Liver (tissue), 9 donors: Measurements from ENCODE around the gene XRCC5. TPM values are rescaled to one million over a fixed set of nuclear protein-coding genes. Genes with fewer than 3 reads are reported as not detected.

Experiments
- DNase-seq: peaks from one replicate; pipeline ENCODE4 v3.0.0-alpha.2; 2017; ENCODE audit warnings: low spot score
- H3K27ac ChIP-seq, 2 donors: one replicate each; pipeline ENCODE4 v1.7.0; 2013; ENCODE audit warnings: inconsistent platforms in 2 of 2, low read length in 2 of 2, control low read depth in 1 of 2, low read depth in 1 of 2, mild to moderate bottlenecking in 1 of 2
- H3K27me3 ChIP-seq, 4 donors: one replicate each; pipeline versions ENCODE4 v1.6.1 to v1.7.0; 2013; ENCODE audit warnings: low read length in 3 of 4, inconsistent platforms in 1 of 4, mild to moderate bottlenecking in 1 of 4, moderate library complexity in 1 of 4; ENCODE audit not compliant: control insufficient read depth in 4 of 4, insufficient read depth in 4 of 4
- H3K36me3 ChIP-seq, 4 donors: one replicate each; pipeline versions ENCODE4 v1.6.1 to v1.7.0; 2013; ENCODE audit warnings: low read length in 3 of 4, mild to moderate bottlenecking in 3 of 4, low read depth in 1 of 4, moderate library complexity in 1 of 4; ENCODE audit not compliant: control insufficient read depth in 4 of 4, insufficient read depth in 3 of 4
- H3K4me1 ChIP-seq, 4 donors: one replicate each; pipeline versions ENCODE4 v1.6.1 to v1.7.0; 2013; ENCODE audit warnings: low read length in 3 of 4, mild to moderate bottlenecking in 3 of 4, moderate library complexity in 1 of 4; ENCODE audit not compliant: control insufficient read depth in 4 of 4, insufficient read depth in 4 of 4
- H3K4me3 ChIP-seq, 3 donors: one replicate each; pipeline versions ENCODE4 v1.6.1 to v1.7.0; 2013; ENCODE audit warnings: low read length in 3 of 3, control low read depth in 1 of 3, low read depth in 1 of 3, mild to moderate bottlenecking in 1 of 3
- H3K9ac ChIP-seq, 2 donors: one replicate each; pipeline ENCODE4 v1.7.0; 2013; ENCODE audit warnings: low read length in 2 of 2, mild to moderate bottlenecking in 2 of 2, moderate library complexity in 2 of 2, control low read depth in 1 of 2, low read depth in 1 of 2
- H3K9me3 ChIP-seq, 4 donors: one replicate each; pipeline versions ENCODE4 v1.6.1 to v1.7.0; 2013; ENCODE audit warnings: low read length in 3 of 4; ENCODE audit not compliant: control insufficient read depth in 4 of 4
- CTCF ChIP-seq: fragments of 150-350 bp; IDR thresholded peaks from 2 replicates; pipeline ENCODE4 v1.5.1; 2017; ENCODE audit warnings: improper control_type of control experiment, low read depth, low read length; ENCODE audit not compliant: missing input control
- EGR1 ChIP-seq, 2 donors: IDR thresholded peaks; 2 replicates each; pipeline ENCODE4 v1.6.1; 2016 to 2018; ENCODE audit warnings: antibody characterized with exemption in 2 of 2, low read depth in 2 of 2
- FOXA1 ChIP-seq: IDR thresholded peaks from 2 replicates; pipeline ENCODE4 v1.6.1; 2016; ENCODE audit warnings: antibody characterized with exemption
- GABPA ChIP-seq, 2 donors: IDR thresholded peaks in 1 of 2; conservative IDR thresholded peaks in 1 of 2; 2 replicates each; pipeline ENCODE4 v1.6.1; 2016; ENCODE audit warnings: antibody characterized with exemption in 2 of 2, mild to moderate bottlenecking in 1 of 2, moderate library complexity in 1 of 2
- HNF4A ChIP-seq, 2 donors: conservative IDR thresholded peaks; 2 replicates each; pipeline ENCODE4 v1.6.1; 2016; ENCODE audit warnings: antibody characterized with exemption in 2 of 2, mild to moderate bottlenecking in 2 of 2
- HNF4G ChIP-seq: IDR thresholded peaks from 2 replicates; pipeline ENCODE4 v1.6.1; 2016; ENCODE audit warnings: antibody characterized with exemption
- JUND ChIP-seq, 2 donors: IDR thresholded peaks; 2 replicates each; pipeline ENCODE4 v1.6.1; 2016; ENCODE audit warnings: antibody characterized with exemption in 2 of 2
- MAX ChIP-seq: IDR thresholded peaks from 2 replicates; pipeline ENCODE4 v1.6.1; 2016; ENCODE audit warnings: antibody characterized with exemption
- NR2F2 ChIP-seq: IDR thresholded peaks from 2 replicates; pipeline ENCODE4 v1.6.1; 2016; ENCODE audit warnings: antibody characterized with exemption
- RAD21 ChIP-seq, 2 donors: IDR thresholded peaks; 2 replicates each; pipeline ENCODE4 v1.6.1; 2016; ENCODE audit warnings: antibody characterized with exemption in 2 of 2, mild to moderate bottlenecking in 2 of 2
- RXRA ChIP-seq, 2 donors: IDR thresholded peaks; 2 replicates each; pipeline ENCODE4 v1.6.1; 2017 to 2018; ENCODE audit warnings: antibody characterized with exemption in 2 of 2, mild to moderate bottlenecking in 1 of 2
- SP1 ChIP-seq: IDR thresholded peaks from 2 replicates; pipeline ENCODE4 v1.6.1; 2018; ENCODE audit warnings: antibody characterized with exemption, mild to moderate bottlenecking
- TAF1 ChIP-seq: conservative IDR thresholded peaks from 2 replicates; pipeline ENCODE4 v1.6.1; 2016; ENCODE audit warnings: antibody characterized with exemption, mild to moderate bottlenecking
- YY1 ChIP-seq: IDR thresholded peaks from 2 replicates; pipeline ENCODE4 v1.6.1; 2016; ENCODE audit warnings: antibody characterized with exemption, mild to moderate bottlenecking
- ZBTB33 ChIP-seq: IDR thresholded peaks from 2 replicates; pipeline ENCODE4 v1.6.1; 2016; ENCODE audit warnings: antibody characterized with exemption
- WGBS: extraction: QIAGEN DNeasy Blood & Tissue Kit; methylation state at CpG from one replicate; pipeline ENCODE4 v1.1.7; 2013; 5-methylcytosine and 5-hydroxymethylcytosine counted together
- polyA plus RNA-seq, 2 donors: library from polyadenylated mRNA; stranded (reverse) in 1 of 2; unstranded in 1 of 2; fragments of 200-250 nt in 1 of 2; fragments of >200 nt in 1 of 2; fragmentation: Nextera tagmentation in 1 of 2; extraction: Ambion mirVana in 1 of 2; gene quantifications; one replicate each; pipeline versions ENCODE4 v1.2.1 to v1.2.3, GENCODE V29; 2013 to 2015
- total RNA-seq, 2 donors: library from RNA; depleted of rRNA; stranded (reverse); fragments of >200 nt; gene quantifications; one replicate each; pipeline ENCODE4 v1.2.3, GENCODE V29; 2014
- TF ChIP-seq, protein P1 (sequence below): IDR thresholded peaks from 2 replicates; pipeline ENCODE4 v1.6.1; 2016; ENCODE audit warnings: antibody characterized with exemption, mild to moderate bottlenecking
- TF ChIP-seq, protein P2 (sequence below): IDR thresholded peaks from 2 replicates; pipeline ENCODE4 v1.6.1; 2016; ENCODE audit warnings: antibody characterized with exemption
- donor health status: healthy.
- donor health status: healthy.
- donor health status: healthy.
- donor health status: healthy.
- donor health status: healthy.

Gene XRCC5
- total and polyA plus RNA-seq, 4 donors, result 63.7 to 140 (median 84.5) TPM

GRCh38 chr2:216110620-216111019 is 1.5 kb downstream of the XRCC5 start:
- peak overlapping the region; percentile 86 to 90 for H3K27ac ChIP-seq
- H3K4me1 ChIP-seq, result peaks cover 4 to 43% (median 29%) of the 10 kb centered on the region in 4 donors
- TF ChIP-seq RAD21 (IDR thresholded peaks at IDR 0.05), result no peak
- no peak for TF ChIP-seq GABPA (IDR thresholded peaks at IDR 0.05 in 1 of 2, conservative IDR thresholded peaks at IDR 0.05 in 1 of 2)
- no peak for TF ChIP-seq MAX
- TF ChIP-seq, protein P1, sequence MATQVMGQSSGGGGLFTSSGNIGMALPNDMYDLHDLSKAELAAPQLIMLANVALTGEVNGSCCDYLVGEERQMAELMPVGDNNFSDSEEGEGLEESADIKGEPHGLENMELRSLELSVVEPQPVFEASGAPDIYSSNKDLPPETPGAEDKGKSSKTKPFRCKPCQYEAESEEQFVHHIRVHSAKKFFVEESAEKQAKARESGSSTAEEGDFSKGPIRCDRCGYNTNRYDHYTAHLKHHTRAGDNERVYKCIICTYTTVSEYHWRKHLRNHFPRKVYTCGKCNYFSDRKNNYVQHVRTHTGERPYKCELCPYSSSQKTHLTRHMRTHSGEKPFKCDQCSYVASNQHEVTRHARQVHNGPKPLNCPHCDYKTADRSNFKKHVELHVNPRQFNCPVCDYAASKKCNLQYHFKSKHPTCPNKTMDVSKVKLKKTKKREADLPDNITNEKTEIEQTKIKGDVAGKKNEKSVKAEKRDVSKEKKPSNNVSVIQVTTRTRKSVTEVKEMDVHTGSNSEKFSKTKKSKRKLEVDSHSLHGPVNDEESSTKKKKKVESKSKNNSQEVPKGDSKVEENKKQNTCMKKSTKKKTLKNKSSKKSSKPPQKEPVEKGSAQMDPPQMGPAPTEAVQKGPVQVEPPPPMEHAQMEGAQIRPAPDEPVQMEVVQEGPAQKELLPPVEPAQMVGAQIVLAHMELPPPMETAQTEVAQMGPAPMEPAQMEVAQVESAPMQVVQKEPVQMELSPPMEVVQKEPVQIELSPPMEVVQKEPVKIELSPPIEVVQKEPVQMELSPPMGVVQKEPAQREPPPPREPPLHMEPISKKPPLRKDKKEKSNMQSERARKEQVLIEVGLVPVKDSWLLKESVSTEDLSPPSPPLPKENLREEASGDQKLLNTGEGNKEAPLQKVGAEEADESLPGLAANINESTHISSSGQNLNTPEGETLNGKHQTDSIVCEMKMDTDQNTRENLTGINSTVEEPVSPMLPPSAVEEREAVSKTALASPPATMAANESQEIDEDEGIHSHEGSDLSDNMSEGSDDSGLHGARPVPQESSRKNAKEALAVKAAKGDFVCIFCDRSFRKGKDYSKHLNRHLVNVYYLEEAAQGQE, result no peak
- TF ChIP-seq ZBTB33, result no peak
- no peak for TF ChIP-seq HNF4A (conservative IDR thresholded peaks at IDR 0.05)
- TF ChIP-seq, protein P2, sequence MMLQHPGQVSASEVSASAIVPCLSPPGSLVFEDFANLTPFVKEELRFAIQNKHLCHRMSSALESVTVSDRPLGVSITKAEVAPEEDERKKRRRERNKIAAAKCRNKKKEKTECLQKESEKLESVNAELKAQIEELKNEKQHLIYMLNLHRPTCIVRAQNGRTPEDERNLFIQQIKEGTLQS, result no peak
- TF ChIP-seq TAF1, result no peak
- TF ChIP-seq EGR1 (IDR thresholded peaks at IDR 0.05; ENCODE audit: low read depth in 2 of 2), result no peak

GRCh38 chr2:216111122-216111521 is 2.0 kb downstream of the XRCC5 start:
- TF ChIP-seq, protein P1, result no peak
- TF ChIP-seq HNF4G (no peak), RXRA (IDR thresholded peaks at IDR 0.05) (no peak), ZBTB33 (no peak), FOXA1 (no peak), YY1 (no peak), JUND (IDR thresholded peaks at IDR 0.05) (no peak), CTCF (no peak), GABPA (IDR thresholded peaks at IDR 0.05 in 1 of 2, conservative IDR thresholded peaks at IDR 0.05 in 1 of 2) (no peak), NR2F2 (no peak), SP1 (no peak), TAF1 (no peak), HNF4A (conservative IDR thresholded peaks at IDR 0.05) (no peak)
- TF ChIP-seq, protein P2, result no peak
- Histone ChIP-seq H3K4me1 (peaks cover 4 to 47% (median 30%) of the 10 kb centered on the region in 4 donors), H3K36me3 (peaks cover 0 to 16% (median 11%) of the 10 kb centered on the region in 4 donors), H3K27ac (no peak overlapping the region), H3K4me3 (no peak overlapping the region), H3K9ac (peak overlapping the region in 1 of 2 donors; percentile 50), H3K27me3 (no peaks in the 10 kb centered on the region), H3K9me3 (no peaks in the 10 kb centered on the region)
- DNase-seq, result no peak
- 64% methylated on average over 7 of the region's 7 CpGs for WGBS

More at GRCh38 chr2:216110620-216111019, 1.5 kb downstream of the XRCC5 start:
- 14% methylated on average over 1 of the region's 1 CpG for WGBS
- H3K27me3 ChIP-seq, result no peaks in the 10 kb centered on the region
- no peaks in the 10 kb centered on the region for H3K9me3 ChIP-seq
- H3K4me3 ChIP-seq, result peak overlapping the region; percentile 18 to 96 (median 75)
- H3K9ac ChIP-seq, result peak overlapping the region; percentile 66 to 97
- peaks cover 0 to 16% (median 11%) of the 10 kb centered on the region in 4 donors for H3K36me3 ChIP-seq
- DNase-seq, result no peak
